Lower leg skin (tissue), 4 donors: ENCODE measurements around the gene ALKBH3. TPM values are rescaled to one million over a fixed set of nuclear protein-coding genes. Genes with fewer than 3 reads are reported as not detected.

ENCODE experiments used
- DNase-seq, 2 donors: peaks; one replicate each; pipeline ENCODE4 v3.0.0-alpha.2; 2019; ENCODE audit warnings: low spot score in 2 of 2
- H3K4me3 ChIP-seq: fragments of 200-600 bp; sonication (generic); 2 replicates; pipeline ENCODE4 v1.5.1; 2017; ENCODE audit warnings: mild to moderate bottlenecking, low read depth; ENCODE audit not compliant: poor library complexity, severe bottlenecking
- POLR2A ChIP-seq, 2 donors: fragments of 450-650 bp; IDR thresholded peaks; one replicate each; pipeline ENCODE4 v1.6.1; 2016 to 2017; ENCODE audit warnings: antibody characterized with exemption in 2 of 2, mild to moderate bottlenecking in 1 of 2, moderate library complexity in 1 of 2
- WGBS, 2 donors: methylation state at CpG; one replicate each; pipeline ENCODE4 v1.1.5; 2018; 5-methylcytosine and 5-hydroxymethylcytosine counted together
- intact Hi-C: fragments of 100-400 bp; cut with DNase I; formaldehyde crosslinking; loops from one replicate; pipeline ENCODE4 v1.15.0; 2023; ENCODE audit warnings: low total_unique reads
- total RNA-seq, 4 donors: library from RNA; depleted of rRNA; stranded (reverse); fragments of >200 nt; gene quantifications; one replicate each; pipeline ENCODE4 v1.1.0, GENCODE V29; 2016
- TF ChIP-seq, protein P1 (sequence below), 3 donors: fragments of 450-650 bp; IDR thresholded peaks; one replicate each; pipeline ENCODE4 v1.5.1; 2016; ENCODE audit warnings: antibody characterized with exemption in 3 of 3, mild to moderate bottlenecking in 3 of 3, moderate library complexity in 2 of 3

ALKBH3 gene
- total RNA-seq, 4 donors from 2014 or later, result 34.0 to 43.9 (median 39.8) TPM

- intact Hi-C loops, result no loop called here
- no peak overlapping the region for H3K4me3 ChIP-seq
- WGBS, 2 donors, result 45 to 54% methylated on average over 8 of the region's 8 CpGs
- no peak for TF ChIP-seq POLR2A (IDR thresholded peaks at IDR 0.05)
- TF ChIP-seq, protein P1, sequence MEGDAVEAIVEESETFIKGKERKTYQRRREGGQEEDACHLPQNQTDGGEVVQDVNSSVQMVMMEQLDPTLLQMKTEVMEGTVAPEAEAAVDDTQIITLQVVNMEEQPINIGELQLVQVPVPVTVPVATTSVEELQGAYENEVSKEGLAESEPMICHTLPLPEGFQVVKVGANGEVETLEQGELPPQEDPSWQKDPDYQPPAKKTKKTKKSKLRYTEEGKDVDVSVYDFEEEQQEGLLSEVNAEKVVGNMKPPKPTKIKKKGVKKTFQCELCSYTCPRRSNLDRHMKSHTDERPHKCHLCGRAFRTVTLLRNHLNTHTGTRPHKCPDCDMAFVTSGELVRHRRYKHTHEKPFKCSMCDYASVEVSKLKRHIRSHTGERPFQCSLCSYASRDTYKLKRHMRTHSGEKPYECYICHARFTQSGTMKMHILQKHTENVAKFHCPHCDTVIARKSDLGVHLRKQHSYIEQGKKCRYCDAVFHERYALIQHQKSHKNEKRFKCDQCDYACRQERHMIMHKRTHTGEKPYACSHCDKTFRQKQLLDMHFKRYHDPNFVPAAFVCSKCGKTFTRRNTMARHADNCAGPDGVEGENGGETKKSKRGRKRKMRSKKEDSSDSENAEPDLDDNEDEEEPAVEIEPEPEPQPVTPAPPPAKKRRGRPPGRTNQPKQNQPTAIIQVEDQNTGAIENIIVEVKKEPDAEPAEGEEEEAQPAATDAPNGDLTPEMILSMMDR (IDR thresholded peaks at IDR 0.05), result no peak
- peak in 1 of 2 donors; percentile 73 for DNase-seq
These were observed 42.9 kb downstream of the ALKBH3 start for GRCh38 chr11:43923406-43924111.

DNA sequence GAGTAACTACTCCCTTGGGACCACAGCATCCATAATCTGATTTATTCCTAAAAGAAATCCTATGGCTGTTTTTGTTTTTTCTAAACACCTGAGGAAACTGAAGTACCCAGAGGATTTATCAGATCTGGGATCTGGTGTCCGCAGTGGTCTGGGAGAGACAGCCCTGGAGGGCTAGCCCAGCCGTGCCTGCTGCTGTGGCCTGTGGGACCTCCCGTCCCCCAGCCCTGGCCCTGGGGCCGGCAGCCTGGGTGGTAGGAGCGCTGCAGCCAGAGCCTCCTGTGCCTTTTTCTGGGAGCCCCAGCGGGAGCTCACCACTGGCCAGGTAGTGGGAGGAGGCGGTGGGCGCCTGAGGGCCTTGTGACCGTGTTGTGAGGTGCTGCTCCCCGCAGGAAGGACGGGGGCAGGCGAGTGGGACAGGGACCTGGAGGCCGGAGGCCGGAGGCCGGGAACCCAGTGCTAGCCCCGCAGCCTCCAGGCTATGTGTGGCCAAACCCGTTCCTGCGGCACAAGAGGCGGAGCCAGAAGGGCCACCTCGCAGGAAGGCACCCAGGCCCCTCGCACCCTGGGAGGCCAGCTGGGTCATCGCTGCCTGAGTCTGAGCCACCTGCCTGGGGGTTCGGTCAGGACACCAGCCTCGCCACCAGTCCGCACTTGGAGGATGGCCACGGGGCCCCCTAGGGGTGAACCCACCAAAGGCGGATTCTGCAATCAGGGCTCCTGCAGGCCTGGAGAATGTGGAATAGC is 43.7 kb downstream of the ALKBH3 start:
- no peak overlapping the region for H3K4me3 ChIP-seq
- DNase-seq, result no peak
- WGBS, 2 donors, result 83 to 93% methylated on average over 9 to 22 of the region's 27 CpGs
- intact Hi-C loops, result no loop called here
- TF ChIP-seq POLR2A (IDR thresholded peaks at IDR 0.05), result no peak
- TF ChIP-seq, protein P1 (IDR thresholded peaks at IDR 0.05), result no peak

DNA sequence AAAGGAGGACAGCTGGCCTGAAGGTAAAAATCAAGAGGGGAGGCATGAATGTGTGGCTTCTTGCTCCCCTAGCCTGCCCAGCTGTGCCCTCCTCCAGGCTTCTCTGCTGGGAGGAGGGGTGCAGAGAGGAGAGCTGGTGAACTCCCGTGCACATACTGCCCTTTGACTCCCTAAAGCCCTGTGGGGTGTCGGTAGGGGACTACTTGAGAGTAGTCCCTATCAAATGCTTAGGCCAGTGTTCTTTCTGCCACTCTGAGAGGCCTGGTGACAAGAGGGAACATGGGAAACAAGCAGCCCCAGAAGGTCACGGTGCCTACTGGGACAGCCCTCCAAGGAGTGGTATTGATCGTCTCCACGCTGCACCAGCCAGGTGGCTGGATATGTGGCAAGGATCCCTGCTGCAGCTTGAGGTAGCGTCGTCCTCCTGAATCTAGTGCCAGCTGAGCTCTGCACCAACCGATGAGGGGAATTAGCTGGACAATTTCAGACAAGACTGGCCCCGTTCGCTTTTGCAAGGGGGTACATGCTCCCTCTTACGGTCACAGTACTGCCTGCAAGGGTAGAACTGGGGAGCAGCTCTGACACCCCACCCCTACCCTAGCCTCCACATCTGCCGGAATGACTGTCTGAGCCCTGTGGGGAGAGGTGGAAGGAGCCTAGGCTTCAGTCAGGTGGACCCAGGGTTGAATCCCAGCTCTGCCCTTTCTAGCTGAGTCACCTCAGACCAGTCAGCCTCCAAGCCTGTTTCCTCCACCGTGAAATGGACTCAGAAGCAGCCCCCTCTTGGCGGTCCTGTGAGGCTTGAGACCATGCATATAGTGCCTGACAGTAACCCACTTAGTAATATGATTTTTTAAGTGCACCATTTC is 44.7 kb downstream of the ALKBH3 start:
- intact Hi-C loops, result no loop called here
- H3K4me3 ChIP-seq, result no peak overlapping the region
- no peak for TF ChIP-seq POLR2A (IDR thresholded peaks at IDR 0.05)
- TF ChIP-seq, protein P1 (IDR thresholded peaks at IDR 0.05), result no peak
- WGBS, 2 donors, result 87 to 89% methylated on average over 13 to 14 of the region's 14 CpGs
- no peak for DNase-seq

DNA sequence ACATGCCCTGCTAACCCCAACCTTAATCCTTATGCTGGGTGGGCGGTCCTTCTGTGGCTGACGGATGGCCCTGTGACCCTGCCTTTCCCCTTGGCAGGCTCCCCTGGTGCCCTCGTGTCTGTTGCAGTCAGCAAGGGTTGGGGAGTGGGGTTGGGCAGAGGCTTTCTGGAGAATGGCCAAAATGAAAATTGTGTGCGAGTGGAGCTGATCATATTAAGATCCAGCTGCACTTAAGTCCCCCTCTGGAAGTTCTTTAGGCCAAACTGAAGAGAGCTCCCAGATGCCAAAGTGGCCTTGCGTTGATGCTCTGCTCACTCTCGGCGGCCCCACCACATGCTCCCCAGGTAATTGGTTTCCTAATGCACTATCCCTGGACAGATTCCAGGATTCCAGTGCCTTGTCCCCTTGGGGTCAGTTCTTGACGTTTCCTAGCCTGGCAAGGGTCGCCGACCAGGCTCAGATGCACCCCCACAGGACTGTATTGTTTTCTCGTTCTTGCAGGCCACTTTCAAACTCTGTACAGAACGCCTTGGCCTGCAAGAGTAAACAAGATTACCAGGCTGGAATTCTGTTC is 45.4 kb downstream of the ALKBH3 start:
- WGBS, 2 donors, result 60 to 77% methylated on average over 12 of the region's 12 CpGs
- DNase-seq, result no peak
- H3K4me3 ChIP-seq, result no peak overlapping the region
- intact Hi-C loops, result no loop called here
- TF ChIP-seq, protein P1 (IDR thresholded peaks at IDR 0.05), result no peak
- no peak for TF ChIP-seq POLR2A (IDR thresholded peaks at IDR 0.05)

- intact Hi-C loops, result no loop called here
- TF ChIP-seq, protein P1 (IDR thresholded peaks at IDR 0.05), result no peak
- TF ChIP-seq POLR2A (IDR thresholded peaks at IDR 0.05), result no peak
- 89 to 93% methylated on average over 2 of the region's 2 CpGs for WGBS, 2 donors
- H3K4me3 ChIP-seq, result no peak overlapping the region
- no peak for DNase-seq
These were observed 46.4 kb downstream of the ALKBH3 start for GRCh38 chr11:43927070-43927469.
